Trophoblast cell (in vitro differentiated cells and primary cell): ENCODE measurements around the gene TCERG1L.

Experiments used
- DNase-seq, 2 donors: peaks; one replicate each; pipeline ENCODE4 v3.0.0-alpha.2; 2016
- H2AFZ ChIP-seq: 2 replicates; pipeline ENCODE4 v1.6.1; 2013; ENCODE audit warnings: low read length, moderate library complexity, mild to moderate bottlenecking; ENCODE audit not compliant: insufficient read depth, poor library complexity
- H2AK5ac ChIP-seq: 2 replicates; pipeline ENCODE4 v1.6.1; 2013; ENCODE audit warnings: mild to moderate bottlenecking, low read length
- H2BK120ac ChIP-seq: 2 replicates; pipeline ENCODE4 v1.6.1; 2013; ENCODE audit warnings: low read length, mild to moderate bottlenecking, moderate library complexity; ENCODE audit not compliant: insufficient read depth, poor library complexity
- H2BK12ac ChIP-seq: 2 replicates; pipeline ENCODE4 v1.6.1; 2013; ENCODE audit warnings: mild to moderate bottlenecking, low read length, moderate library complexity
- H2BK5ac ChIP-seq: 2 replicates; pipeline ENCODE4 v1.6.1; 2013; ENCODE audit warnings: low read length, low read depth, moderate library complexity, mild to moderate bottlenecking; ENCODE audit not compliant: poor library complexity
- H3K14ac ChIP-seq: 2 replicates; pipeline ENCODE4 v1.6.1; 2013; ENCODE audit warnings: mild to moderate bottlenecking, low read length
- H3K18ac ChIP-seq: 2 replicates; pipeline ENCODE4 v1.6.1; 2013; ENCODE audit warnings: mild to moderate bottlenecking, low read length
- H3K23ac ChIP-seq: 2 replicates; pipeline ENCODE4 v1.6.1; 2013; ENCODE audit warnings: low read length
- H3K27ac ChIP-seq: 2 replicates; pipeline ENCODE4 v1.5.1; 2013; ENCODE audit warnings: low read depth, mild to moderate bottlenecking, inconsistent platforms, low read length, moderate library complexity
- H3K27me3 ChIP-seq: 2 replicates; pipeline ENCODE4 v1.6.1; 2013; ENCODE audit warnings: inconsistent platforms, mild to moderate bottlenecking, low read length, moderate library complexity; ENCODE audit not compliant: insufficient read depth
- H3K36me3 ChIP-seq, 2 experiments: 1 replicate in 1 of 2; 2 replicates in 1 of 2; pipeline ENCODE4 v1.6.1; 2013; ENCODE audit warnings: low read length in 2 of 2, mild to moderate bottlenecking in 2 of 2, moderate library complexity in 1 of 2; ENCODE audit not compliant: insufficient read depth in 2 of 2, control insufficient read depth in 1 of 2
- H3K4ac ChIP-seq: 2 replicates; pipeline ENCODE4 v1.6.1; 2013; ENCODE audit warnings: low read depth, mild to moderate bottlenecking, low read length, moderate library complexity
- H3K4me1 ChIP-seq, 2 experiments: 1 replicate in 1 of 2; 2 replicates in 1 of 2; pipeline ENCODE4 v1.6.1; 2013; ENCODE audit warnings: low read length in 2 of 2, mild to moderate bottlenecking in 2 of 2, moderate library complexity in 1 of 2; ENCODE audit not compliant: insufficient read depth in 2 of 2, control insufficient read depth in 1 of 2
- H3K4me2 ChIP-seq: 2 replicates; pipeline ENCODE4 v1.6.1; 2013; ENCODE audit warnings: inconsistent platforms, mild to moderate bottlenecking, low read length, moderate library complexity
- H3K4me3 ChIP-seq: 2 replicates; pipeline ENCODE4 v1.5.1; 2013; ENCODE audit warnings: mild to moderate bottlenecking, low read depth, low read length, inconsistent platforms
- H3K79me1 ChIP-seq: one replicate; pipeline ENCODE4 v1.6.1; 2013; ENCODE audit warnings: low read length
- H3K79me2 ChIP-seq: 2 replicates; pipeline ENCODE4 v1.6.1; 2013; ENCODE audit warnings: low read length, mild to moderate bottlenecking; ENCODE audit not compliant: control insufficient read depth, insufficient read depth, poor library complexity
- H3K9ac ChIP-seq: 2 replicates; pipeline ENCODE4 v1.6.1; 2013; ENCODE audit warnings: mild to moderate bottlenecking, low read length
- H3K9me3 ChIP-seq: 2 replicates; pipeline ENCODE4 v1.6.1; 2013; ENCODE audit warnings: low read depth, mild to moderate bottlenecking, control low read depth, inconsistent platforms, low read length; ENCODE audit not compliant: insufficient read depth
- H4K12ac ChIP-seq: 2 replicates; pipeline ENCODE4 v1.6.1; 2013; ENCODE audit warnings: low read depth, mild to moderate bottlenecking, low read length, moderate library complexity
- H4K8ac ChIP-seq: 2 replicates; pipeline ENCODE4 v1.6.1; 2013; ENCODE audit warnings: low read depth, mild to moderate bottlenecking, low read length, moderate library complexity
- H4K91ac ChIP-seq: one replicate; pipeline ENCODE4 v1.6.1; 2013; ENCODE audit warnings: low read depth, mild to moderate bottlenecking, low read length, moderate library complexity
- WGBS: extraction: QIAGEN DNeasy Blood & Tissue Kit; methylation state at CpG from one replicate; pipeline ENCODE4 v1.1.7; 2013; ENCODE audit warnings: missing lambda C conversion rate; ENCODE audit not compliant: insufficient read length, insufficient coverage; ENCODE audit errors: extremely low coverage; 5-methylcytosine and 5-hydroxymethylcytosine counted together

The TCERG1L gene

GRCh38 chr10:131123496-131123895, 188.0 kb downstream of the TCERG1L start:
- H3K9ac ChIP-seq, result no peak overlapping the region
- H3K27me3 ChIP-seq, result no peaks in the 10 kb centered on the region
- H3K23ac ChIP-seq, result no peak overlapping the region
- no peak overlapping the region for H2AK5ac ChIP-seq
- no peak overlapping the region for H4K12ac ChIP-seq
- H3K14ac ChIP-seq, result no peak overlapping the region
- H3K79me2 ChIP-seq, result no peaks in the 10 kb centered on the region
- no peak overlapping the region for H4K8ac ChIP-seq
- H2BK12ac ChIP-seq, result no peak overlapping the region
- H3K4me2 ChIP-seq, result no peak overlapping the region
- no peak overlapping the region for H4K91ac ChIP-seq
- no peak overlapping the region for H3K18ac ChIP-seq
- H3K36me3 ChIP-seq, result peaks cover 0 to 3% of the 10 kb centered on the region in 2 experiments
- H3K4me1 ChIP-seq, result peaks cover 15 to 17% of the 10 kb centered on the region in 2 experiments
- H3K27ac ChIP-seq, result no peak overlapping the region
- peaks cover 6% of the 10 kb centered on the region for H3K9me3 ChIP-seq
- H2BK5ac ChIP-seq, result no peak overlapping the region
- H3K4me3 ChIP-seq, result no peak overlapping the region
- H2BK120ac ChIP-seq, result no peak overlapping the region
- H2AFZ ChIP-seq, result no peak overlapping the region
- DNase-seq, result no peak
- no peak overlapping the region for H3K4ac ChIP-seq
- no CpG with 5 or more reads among the region's 11 CpGs for WGBS
- H3K79me1 ChIP-seq, result peaks cover 11% of the 10 kb centered on the region

DNA sequence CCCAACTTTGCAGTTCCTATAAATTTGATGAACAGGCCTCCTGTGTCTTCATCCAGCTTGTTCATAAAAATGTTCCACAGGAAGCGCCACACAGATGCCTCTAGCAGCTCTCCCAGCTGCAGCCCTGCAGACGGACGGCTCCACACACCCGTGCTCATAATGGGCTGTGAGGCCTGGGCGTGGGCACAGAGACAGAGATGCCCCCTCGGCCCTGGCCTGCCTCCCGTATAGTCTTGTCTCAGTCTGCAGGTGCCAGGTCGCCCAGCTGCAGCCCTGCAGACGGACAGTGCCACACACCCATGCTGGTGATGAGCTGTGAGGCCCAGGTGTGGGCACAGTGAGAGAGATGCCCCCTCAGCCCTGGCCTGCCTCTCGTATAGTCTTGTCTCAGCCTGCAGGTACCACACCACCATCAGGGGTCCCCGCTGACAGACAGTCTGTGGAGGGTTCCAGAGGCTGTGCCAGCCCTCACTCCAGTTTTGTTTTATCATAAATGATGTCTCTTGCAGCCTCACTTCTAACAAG, 189.9 kb downstream of the TCERG1L start:
- no peak overlapping the region for H3K4me2 ChIP-seq
- H2BK12ac ChIP-seq, result no peak overlapping the region
- no peaks in the 10 kb centered on the region for H3K27me3 ChIP-seq
- no peak overlapping the region for H4K12ac ChIP-seq
- no peak overlapping the region for H2BK120ac ChIP-seq
- no peaks in the 10 kb centered on the region for H3K79me2 ChIP-seq
- WGBS, result no CpG with 5 or more reads among the region's 11 CpGs
- H3K4ac ChIP-seq, result no peak overlapping the region
- peaks cover 5 to 6% of the 10 kb centered on the region in 2 experiments for H3K4me1 ChIP-seq
- peaks cover 2% of the 10 kb centered on the region for H3K79me1 ChIP-seq
- H3K4me3 ChIP-seq, result peak overlapping the region; percentile 4
- no peak overlapping the region for H4K8ac ChIP-seq
- H3K36me3 ChIP-seq, result peaks cover 0 to 3% of the 10 kb centered on the region in 2 experiments
- peaks cover 6% of the 10 kb centered on the region for H3K9me3 ChIP-seq
- H3K27ac ChIP-seq, result no peak overlapping the region
- H3K23ac ChIP-seq, result no peak overlapping the region
- H2AFZ ChIP-seq, result no peak overlapping the region
- DNase-seq, result no peak
- H3K18ac ChIP-seq, result no peak overlapping the region
- no peak overlapping the region for H3K14ac ChIP-seq
- H2BK5ac ChIP-seq, result no peak overlapping the region
- no peak overlapping the region for H3K9ac ChIP-seq
- H4K91ac ChIP-seq, result no peak overlapping the region
- H2AK5ac ChIP-seq, result no peak overlapping the region

- Histone ChIP-seq H4K12ac (no peak overlapping the region), H2BK120ac (no peak overlapping the region), H3K79me1 (no peaks in the 10 kb centered on the region), H3K4me3 (no peak overlapping the region), H3K9me3 (peaks cover 6% of the 10 kb centered on the region), H2BK12ac (no peak overlapping the region), H3K18ac (no peak overlapping the region), H2AFZ (no peak overlapping the region), H4K8ac (no peak overlapping the region), H3K36me3 (peaks cover 0 to 3% of the 10 kb centered on the region in 2 experiments), H4K91ac (no peak overlapping the region), H3K23ac (no peak overlapping the region), H3K27ac (no peak overlapping the region), H3K9ac (no peak overlapping the region), H3K4me2 (no peak overlapping the region), H3K14ac (no peak overlapping the region), H3K27me3 (no peaks in the 10 kb centered on the region), H3K4ac (no peak overlapping the region), H3K4me1 (no peaks in the 10 kb centered on the region), H3K79me2 (no peaks in the 10 kb centered on the region), H2BK5ac (no peak overlapping the region), H2AK5ac (no peak overlapping the region)
- WGBS, result no CpG with 5 or more reads among the region's 17 CpGs
- no peak for DNase-seq
Observed at GRCh38 chr10:131119626-131120355, 191.7 kb downstream of the TCERG1L start.

DNA sequence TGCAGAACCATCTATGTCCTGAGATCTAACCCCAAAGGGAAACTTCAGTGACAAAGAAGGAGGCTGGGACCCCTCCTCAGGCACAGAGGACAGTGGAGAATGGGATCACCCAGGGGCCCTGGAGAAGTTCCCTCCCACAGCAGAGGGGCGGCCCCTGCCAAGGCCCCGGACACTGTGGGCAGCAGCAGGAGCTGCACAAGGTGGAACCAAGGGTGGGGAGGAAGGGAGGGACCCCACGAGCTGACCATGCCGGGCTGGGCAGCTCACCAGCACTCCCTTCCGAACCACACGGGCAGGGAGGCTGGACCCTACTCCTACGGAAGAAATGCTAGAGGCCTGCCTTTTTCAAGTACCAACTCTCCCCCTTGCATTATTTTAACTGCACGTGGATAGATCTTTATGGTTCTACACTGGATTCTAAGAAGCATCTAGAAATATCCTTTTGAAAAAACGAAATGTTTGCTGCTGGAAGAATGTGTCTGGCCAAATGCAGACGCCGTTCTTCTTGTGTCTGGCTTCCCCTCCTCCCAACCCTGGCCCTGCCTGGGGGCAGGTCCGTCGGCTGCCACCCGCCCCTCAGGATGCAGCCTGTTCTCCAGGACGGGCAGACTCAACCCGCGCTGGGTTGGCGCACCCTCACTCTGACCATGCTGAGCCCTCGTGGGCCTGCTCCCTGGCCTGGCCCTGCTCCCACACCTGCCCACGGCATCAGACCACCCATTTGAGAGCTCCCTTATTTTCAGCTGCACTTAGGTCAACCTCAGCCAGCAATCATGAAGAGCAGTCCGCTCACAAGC, 193.9 kb downstream of the TCERG1L start:
- Histone ChIP-seq H3K79me1 (no peaks in the 10 kb centered on the region), H3K79me2 (no peaks in the 10 kb centered on the region), H2BK5ac (no peak overlapping the region), H3K14ac (no peak overlapping the region), H3K23ac (no peak overlapping the region), H2AFZ (no peak overlapping the region), H3K27me3 (no peaks in the 10 kb centered on the region), H3K36me3 (no peaks in the 10 kb centered on the region), H2BK12ac (no peak overlapping the region), H3K4me1 (no peaks in the 10 kb centered on the region), H3K4ac (no peak overlapping the region), H4K8ac (no peak overlapping the region), H3K4me2 (no peak overlapping the region), H3K18ac (no peak overlapping the region), H3K9me3 (peaks cover 3% of the 10 kb centered on the region), H4K12ac (no peak overlapping the region), H4K91ac (no peak overlapping the region), H3K27ac (no peak overlapping the region), H3K4me3 (no peak overlapping the region), H2AK5ac (no peak overlapping the region), H2BK120ac (no peak overlapping the region), H3K9ac (no peak overlapping the region)
- DNase-seq, result no peak
- WGBS, result no CpG with 5 or more reads among the region's 21 CpGs
